GM21717 (cell line): ENCODE results near the gene RNF144A.
"Not testable (repeated sequence)": the region's sequence is repeated elsewhere in the genome, so short reads cannot be mapped to it uniquely, and the experiment has no call there.

Experiments
- ATAC-seq: cut with Tn5 transposase; IDR thresholded peaks from one replicate; pipeline ENCODE4 v1.9.1; 2021; ENCODE audit warnings: mild to moderate bottlenecking, moderate library complexity; ENCODE audit not compliant: unreplicated experiment

The RNF144A gene

GRCh38 chr2:6995391-6996097 is 78.3 kb downstream of the RNF144A start:
- ATAC-seq = no peak

GRCh38 chr2:6999211-6999877 is 82.1 kb downstream of the RNF144A start:
- ATAC-seq = peak; percentile 77

- ATAC-seq = not testable (repeated sequence)
These were observed 84.2 kb downstream of the RNF144A start for GRCh38 chr2:7001395-7001794.

- no peak for ATAC-seq
These were observed 86.7 kb downstream of the RNF144A start for GRCh38 chr2:7003895-7004294.

- no peak for ATAC-seq
These were observed 87.4 kb downstream of the RNF144A start for GRCh38 chr2:7004636-7005035.

GRCh38 chr2:7007488-7007845 is 90.3 kb downstream of the RNF144A start:
- ATAC-seq = no peak

GRCh38 chr2:7007846-7008741 is 90.9 kb downstream of the RNF144A start:
- ATAC-seq = no peak

- no peak for ATAC-seq
These were observed 92.1 kb downstream of the RNF144A start for GRCh38 chr2:7009207-7009911.

GRCh38 chr2:7010391-7011054 is 93.3 kb downstream of the RNF144A start:
- no peak for ATAC-seq

GRCh38 chr2:7011356-7012083 is 94.3 kb downstream of the RNF144A start:
- ATAC-seq = no peak

GRCh38 chr2:7012141-7012764 is 95.0 kb downstream of the RNF144A start:
- ATAC-seq = no peak

- no peak for ATAC-seq
These were observed 96.4 kb downstream of the RNF144A start for GRCh38 chr2:7013471-7014160.

- ATAC-seq = peak; percentile 74
These were observed 97.0 kb downstream of the RNF144A start for GRCh38 chr2:7014174-7014640.

GRCh38 chr2:7015007-7015950 is 98.1 kb downstream of the RNF144A start:
- no peak for ATAC-seq

- ATAC-seq = no peak
These were observed 98.9 kb downstream of the RNF144A start for GRCh38 chr2:7016148-7016547.

- ATAC-seq = no peak
These were observed 99.5 kb downstream of the RNF144A start for GRCh38 chr2:7016601-7017211.

GRCh38 chr2:7017671-7018281 is 100.6 kb downstream of the RNF144A start:
- no peak for ATAC-seq
